Measurements from ENCODE around the gene MAD2L2.

The MAD2L2 gene

GRCh38 chr1:11682287-11682771 is 1.4 kb upstream of the MAD2L2 start:
- no peak for DNase-seq

- no peak for DNase-seq
Measured at GRCh38 chr1:11680270-11681070, 478 bp downstream of the MAD2L2 start.

GRCh38 chr1:11678442-11678841 is 2.5 kb downstream of the MAD2L2 start:
- no peak for DNase-seq

GRCh38 chr1:11676386-11677103 is 4.4 kb downstream of the MAD2L2 start:
- no peak for DNase-seq

GRCh38 chr1:11675325-11675724 is 5.6 kb downstream of the MAD2L2 start:
- no peak for DNase-seq

GRCh38 chr1:11674488-11674887 is 6.5 kb downstream of the MAD2L2 start:
- DNase-seq = no peak

GRCh38 chr1:11673089-11673769 is 7.7 kb downstream of the MAD2L2 start:
- no peak for DNase-seq

GRCh38 chr1:11671544-11672286 is 9.2 kb downstream of the MAD2L2 start:
- DNase-seq = no peak

GRCh38 chr1:11671205-11671543 is 9.8 kb downstream of the MAD2L2 start:
- no peak for DNase-seq

GRCh38 chr1:11670747-11671146 is 10.2 kb downstream of the MAD2L2 start:
- DNase-seq = no peak

GRCh38 chr1:11668516-11668915 is 12.4 kb downstream of the MAD2L2 start:
- DNase-seq = no peak

- DNase-seq = peak; percentile 50
Measured at GRCh38 chr1:11664336-11665065, 16.4 kb downstream of the MAD2L2 start.

- no peak for DNase-seq
Measured at GRCh38 chr1:11661103-11661502, 19.8 kb downstream of the MAD2L2 start.

- no peak for DNase-seq
Measured at GRCh38 chr1:11659748-11660147, 21.2 kb downstream of the MAD2L2 start.

GRCh38 chr1:11658542-11658941 is 22.4 kb downstream of the MAD2L2 start:
- DNase-seq = no peak

GRCh38 chr1:11657654-11658053 is 23.3 kb downstream of the MAD2L2 start:
- no peak for DNase-seq

- no peak for DNase-seq
Measured at GRCh38 chr1:11654939-11655808, 25.8 kb downstream of the MAD2L2 start.

- peak; percentile 46 for DNase-seq
Measured at GRCh38 chr1:11654137-11654938, 26.6 kb downstream of the MAD2L2 start, which contains the start of the genes FBXO2 and FBXO44. FBXO2 (minus strand) TSS chr1:11654429; CDS start chr1:11654340, 89 bp downstream. FBXO44 (plus strand) TSS chr1:11654877; CDS start chr1:11655836, 959 bp downstream.

- no peak for DNase-seq
Measured at GRCh38 chr1:11653861-11654136, 27.1 kb downstream of the MAD2L2 start.

GRCh38 chr1:11653101-11653860 is 27.7 kb downstream of the MAD2L2 start:
- DNase-seq = no peak

Data from CD4-positive, alpha-beta T cell treated with Interleukin-4 for 4 hours (primary cell).